ENCODE results near the gene DAZAP1. TPM values are rescaled to one million over a fixed set of nuclear protein-coding genes. Genes with fewer than 3 reads are reported as not detected.

Gene DAZAP1
- total and polyA plus RNA-seq, 8 donors, result 35.3 to 67.4 (median 55.1) TPM

DNA sequence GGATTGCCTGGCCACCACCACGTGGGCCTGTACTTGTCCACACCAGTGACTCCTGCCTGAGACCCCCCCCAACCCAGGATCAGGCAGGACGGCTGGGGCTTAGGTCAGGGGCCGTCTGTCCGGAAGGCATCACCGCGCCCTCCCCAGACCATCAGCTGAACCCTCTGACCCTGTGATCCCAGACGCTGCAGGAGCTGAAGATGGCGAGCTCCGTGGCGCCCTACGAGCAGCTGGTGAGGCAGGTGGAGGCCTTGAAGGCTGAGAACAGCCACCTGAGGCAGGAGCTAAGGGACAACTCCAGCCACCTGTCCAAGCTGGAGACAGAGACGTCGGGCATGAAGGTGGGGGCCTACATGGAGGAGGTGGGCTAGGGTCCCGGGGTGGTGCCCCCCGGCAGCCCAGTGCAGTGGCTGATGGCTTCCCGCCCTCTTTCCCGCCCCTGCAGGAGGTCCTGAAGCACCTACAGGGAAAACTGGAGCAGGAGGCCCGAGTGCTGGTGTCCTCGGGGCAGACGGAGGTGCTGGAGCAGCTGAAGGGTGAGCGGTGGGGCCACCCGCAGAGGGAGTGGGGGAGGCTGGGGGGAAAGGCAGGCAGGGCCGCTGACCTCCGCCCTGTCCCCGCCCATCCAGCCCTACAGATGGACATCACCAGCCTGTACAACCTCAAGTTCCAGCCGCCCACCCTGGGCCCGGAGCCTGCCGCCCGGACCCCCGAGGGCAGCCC, 45.6 kb downstream of the DAZAP1 start:
- H3K4me3 ChIP-seq, result no peak overlapping the region
- no peak overlapping the region for H3K27ac ChIP-seq
- H3K9me3 ChIP-seq, result no peaks in the 10 kb centered on the region
- intact Hi-C loops (cut with DNase I), result no loop called here
- peaks cover 0 to 15% (median 1%) of the 10 kb centered on the region in 4 donors for H3K27me3 ChIP-seq
- ATAC-seq, result no peak
- TF ChIP-seq, protein P1, sequence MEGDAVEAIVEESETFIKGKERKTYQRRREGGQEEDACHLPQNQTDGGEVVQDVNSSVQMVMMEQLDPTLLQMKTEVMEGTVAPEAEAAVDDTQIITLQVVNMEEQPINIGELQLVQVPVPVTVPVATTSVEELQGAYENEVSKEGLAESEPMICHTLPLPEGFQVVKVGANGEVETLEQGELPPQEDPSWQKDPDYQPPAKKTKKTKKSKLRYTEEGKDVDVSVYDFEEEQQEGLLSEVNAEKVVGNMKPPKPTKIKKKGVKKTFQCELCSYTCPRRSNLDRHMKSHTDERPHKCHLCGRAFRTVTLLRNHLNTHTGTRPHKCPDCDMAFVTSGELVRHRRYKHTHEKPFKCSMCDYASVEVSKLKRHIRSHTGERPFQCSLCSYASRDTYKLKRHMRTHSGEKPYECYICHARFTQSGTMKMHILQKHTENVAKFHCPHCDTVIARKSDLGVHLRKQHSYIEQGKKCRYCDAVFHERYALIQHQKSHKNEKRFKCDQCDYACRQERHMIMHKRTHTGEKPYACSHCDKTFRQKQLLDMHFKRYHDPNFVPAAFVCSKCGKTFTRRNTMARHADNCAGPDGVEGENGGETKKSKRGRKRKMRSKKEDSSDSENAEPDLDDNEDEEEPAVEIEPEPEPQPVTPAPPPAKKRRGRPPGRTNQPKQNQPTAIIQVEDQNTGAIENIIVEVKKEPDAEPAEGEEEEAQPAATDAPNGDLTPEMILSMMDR (IDR thresholded peaks at IDR 0.05), result no peak
- DNase-seq, result peak in 1 of 6 donors; percentile 73
- FAIRE-seq, result no peak
- WGBS, 2 donors, result 30 to 31% methylated on average over 28 to 30 of the region's 30 CpGs
- no peaks in the 10 kb centered on the region for H3K36me3 ChIP-seq
- H3K4me1 ChIP-seq, result peaks cover 0 to 9% (median 0%) of the 10 kb centered on the region in 3 donors

DNA sequence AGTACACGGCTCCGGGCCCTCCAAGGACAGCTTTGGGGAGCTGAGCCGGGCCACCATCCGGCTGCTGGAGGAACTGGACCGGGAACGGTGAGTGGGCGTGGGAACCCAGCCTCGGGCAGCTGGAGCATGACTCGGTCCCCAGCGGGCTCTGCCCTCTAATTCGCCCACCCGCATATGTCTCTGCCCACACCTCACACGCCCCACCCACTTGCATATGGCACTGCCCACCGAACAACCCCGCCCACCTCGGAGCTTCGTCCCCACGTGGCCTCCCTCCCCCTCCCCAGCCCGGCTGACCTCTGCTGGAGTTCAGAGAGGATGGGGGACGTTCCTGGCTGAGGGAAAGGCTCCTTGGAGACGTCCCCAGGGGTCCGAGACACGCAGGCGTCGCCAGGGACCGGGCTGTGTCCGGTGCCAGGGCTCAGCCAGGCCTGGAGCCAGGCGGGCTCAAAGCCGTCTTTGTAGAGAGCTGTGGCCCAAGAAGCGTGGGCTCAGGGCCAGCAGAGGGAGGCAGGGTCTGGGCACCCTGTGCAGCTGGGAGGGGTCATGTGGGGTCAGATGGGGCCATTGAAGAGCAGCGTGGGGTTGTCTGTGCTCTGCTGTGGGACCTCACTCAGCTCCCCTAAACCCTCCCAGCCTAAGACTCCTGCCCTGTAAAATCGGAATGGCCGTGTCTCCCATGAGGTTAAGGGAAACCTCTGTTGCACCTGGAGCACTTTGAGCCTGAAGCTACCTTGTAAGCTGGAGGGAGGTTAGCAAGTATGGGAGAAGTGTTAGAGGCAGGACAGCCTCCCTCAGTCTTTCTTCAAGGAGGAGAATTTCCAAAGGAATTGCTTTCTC, 46.4 kb downstream of the DAZAP1 start:
- H3K27ac ChIP-seq, result no peak overlapping the region
- H3K27me3 ChIP-seq, result peaks cover 0 to 17% (median 1%) of the 10 kb centered on the region in 4 donors
- H3K9me3 ChIP-seq, result no peaks in the 10 kb centered on the region
- FAIRE-seq, result no peak
- H3K36me3 ChIP-seq, result no peaks in the 10 kb centered on the region
- TF ChIP-seq, protein P1 (IDR thresholded peaks at IDR 0.05), result no peak
- WGBS, 2 donors, result 8 to 9% methylated on average over 31 to 33 of the region's 33 CpGs
- peaks cover 0 to 9% (median 0%) of the 10 kb centered on the region in 3 donors for H3K4me1 ChIP-seq
- intact Hi-C loops (cut with DNase I), result no loop called here
- peak in 4 of 6 donors; percentile 24 to 82 (median 53) for DNase-seq
- peak; percentile 8 to 43 (median 30) for ATAC-seq
- H3K4me3 ChIP-seq, result no peak overlapping the region

DNA sequence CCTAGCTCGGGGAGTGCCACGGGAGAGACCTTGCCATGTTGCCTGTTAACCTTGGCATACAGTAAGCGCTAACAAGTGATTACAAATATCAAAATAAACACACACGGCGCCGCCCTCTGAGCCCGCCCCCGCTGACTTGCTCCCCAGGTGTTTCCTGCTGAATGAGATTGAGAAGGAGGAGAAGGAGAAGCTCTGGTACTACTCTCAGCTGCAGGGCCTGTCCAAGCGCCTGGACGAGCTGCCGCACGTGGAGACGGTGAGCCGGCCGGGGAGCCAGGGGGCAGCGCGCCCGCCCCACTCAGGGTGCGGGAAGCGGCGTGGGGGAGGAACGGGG, 47.6 kb downstream of the DAZAP1 start:
- DNase-seq (peak in 1 of 6 donors; percentile 64), FAIRE-seq (no peak), ATAC-seq (peak in 2 of 4 donors; percentile 4 to 19)
- H3K27me3 ChIP-seq, result peaks cover 0 to 14% (median 1%) of the 10 kb centered on the region in 4 donors
- H3K4me3 ChIP-seq, result no peak overlapping the region
- WGBS, 2 donors, result 3 to 4% methylated on average over 19 to 22 of the region's 22 CpGs
- H3K4me1 ChIP-seq, result peaks cover 0 to 9% (median 0%) of the 10 kb centered on the region in 3 donors
- no peak overlapping the region for H3K27ac ChIP-seq
- intact Hi-C loops (cut with DNase I), result no loop called here
- H3K36me3 ChIP-seq, result no peaks in the 10 kb centered on the region
- TF ChIP-seq, protein P1 (IDR thresholded peaks at IDR 0.05), result no peak
- H3K9me3 ChIP-seq, result no peaks in the 10 kb centered on the region

DNA sequence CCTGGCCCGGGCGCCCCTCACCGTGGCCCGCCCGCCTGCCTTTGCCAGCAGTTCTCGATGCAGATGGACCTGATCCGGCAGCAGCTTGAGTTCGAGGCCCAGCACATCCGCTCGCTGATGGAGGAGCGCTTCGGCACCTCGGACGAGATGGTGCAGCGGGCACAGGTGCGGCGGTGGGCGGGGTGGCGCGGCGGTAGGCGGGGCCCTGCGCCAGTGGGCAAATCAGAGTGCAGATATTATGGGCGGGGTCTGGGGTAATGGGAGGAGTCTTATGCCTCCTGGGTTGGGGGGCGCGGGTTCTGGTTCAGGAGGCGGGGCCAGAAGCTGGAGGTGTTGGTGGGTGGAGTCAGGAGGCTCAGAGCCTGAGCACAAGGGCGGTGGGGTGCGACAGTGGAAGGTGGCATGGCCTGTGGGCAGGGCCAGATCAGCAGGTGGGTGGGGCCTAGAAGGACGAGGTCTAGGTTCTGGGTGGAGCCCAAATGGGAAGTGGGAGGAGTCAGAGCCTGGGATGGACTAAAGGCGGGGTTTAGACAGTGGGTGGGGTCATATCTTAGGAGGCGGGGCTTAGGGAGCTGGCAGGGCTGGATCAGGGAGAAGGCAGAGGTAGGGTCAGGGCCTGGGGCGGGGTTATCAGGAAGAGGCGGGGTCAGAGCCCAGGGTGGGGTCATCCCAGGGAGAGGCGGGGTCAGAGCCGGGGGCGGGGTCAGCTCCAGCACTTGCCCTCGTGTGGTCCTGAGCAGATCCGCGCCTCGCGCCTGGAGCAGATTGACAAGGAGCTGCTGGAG, 48.1 kb downstream of the DAZAP1 start:
- 5 to 7% methylated on average over 41 to 42 of the region's 42 CpGs for WGBS, 2 donors
- intact Hi-C loops (cut with DNase I), result no loop called here
- Histone ChIP-seq H3K27ac (no peak overlapping the region), H3K9me3 (no peaks in the 10 kb centered on the region), H3K27me3 (peaks cover 0 to 14% (median 1%) of the 10 kb centered on the region in 4 donors), H3K36me3 (no peaks in the 10 kb centered on the region), H3K4me3 (no peak overlapping the region), H3K4me1 (peaks cover 0 to 9% (median 0%) of the 10 kb centered on the region in 3 donors)
- FAIRE-seq, result no peak
- DNase-seq, result peak in 5 of 6 donors; percentile 58 to 84 (median 74)
- ATAC-seq, result peak; percentile 42 to 71 (median 60)
- TF ChIP-seq, protein P1 (IDR thresholded peaks at IDR 0.05), result no peak

Data from pancreas (tissue), 10 donors.